NCI-H1436 (cell line): Measurements from ENCODE around the gene P4HA2.

Experiments
- DNase-seq: peaks from one replicate; lab custom pipeline; 2025; lab: John Stamatoyannopoulos, UW

P4HA2 gene

GRCh38 chr5:132250547-132250946 is 22.9 kb upstream of the P4HA2 start:
- DNase-seq = no peak

DNA sequence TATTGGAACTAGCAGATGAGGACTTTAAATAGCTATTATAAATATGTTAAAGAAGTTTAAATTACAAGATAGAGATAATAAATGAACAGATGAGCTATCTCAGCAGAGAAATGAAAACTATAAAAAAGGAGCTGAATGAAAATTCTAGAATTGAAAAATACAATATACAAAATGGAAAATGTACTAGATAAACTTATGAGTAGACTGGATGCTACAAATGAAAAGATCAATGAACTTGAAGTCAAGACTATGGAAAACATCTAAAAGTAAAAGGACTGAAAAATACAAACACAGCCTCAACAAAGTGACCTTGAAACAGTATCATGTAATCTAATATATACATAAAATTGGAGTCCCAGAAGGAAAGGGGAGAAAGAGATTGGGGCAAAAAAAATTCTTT is 19.2 kb upstream of the P4HA2 start:
- DNase-seq = no peak

DNA sequence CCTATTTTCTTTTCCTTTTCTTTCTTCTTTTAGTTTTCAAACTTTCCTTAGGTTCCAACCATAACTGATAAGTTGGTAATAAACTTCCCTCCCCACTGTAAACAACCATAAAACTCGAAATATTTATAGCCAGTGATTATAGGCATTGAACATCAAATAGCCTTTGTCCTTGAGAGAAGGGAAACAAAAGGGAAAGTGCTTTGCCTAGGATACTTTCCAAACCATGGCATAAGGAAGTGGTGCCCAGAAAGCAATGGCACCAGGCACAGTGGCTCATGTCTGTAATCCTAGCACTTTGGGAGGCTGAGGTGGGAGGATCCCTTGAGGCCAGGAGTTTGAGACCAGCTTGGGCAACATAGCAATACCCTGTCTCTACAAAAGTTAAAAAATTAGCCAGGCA is 17.9 kb upstream of the P4HA2 start:
- no peak for DNase-seq

GRCh38 chr5:132243366-132243977 is 15.8 kb upstream of the P4HA2 start:
- no peak for DNase-seq

- DNase-seq = no peak
Observed at GRCh38 chr5:132239776-132240175, 12.1 kb upstream of the P4HA2 start.

DNA sequence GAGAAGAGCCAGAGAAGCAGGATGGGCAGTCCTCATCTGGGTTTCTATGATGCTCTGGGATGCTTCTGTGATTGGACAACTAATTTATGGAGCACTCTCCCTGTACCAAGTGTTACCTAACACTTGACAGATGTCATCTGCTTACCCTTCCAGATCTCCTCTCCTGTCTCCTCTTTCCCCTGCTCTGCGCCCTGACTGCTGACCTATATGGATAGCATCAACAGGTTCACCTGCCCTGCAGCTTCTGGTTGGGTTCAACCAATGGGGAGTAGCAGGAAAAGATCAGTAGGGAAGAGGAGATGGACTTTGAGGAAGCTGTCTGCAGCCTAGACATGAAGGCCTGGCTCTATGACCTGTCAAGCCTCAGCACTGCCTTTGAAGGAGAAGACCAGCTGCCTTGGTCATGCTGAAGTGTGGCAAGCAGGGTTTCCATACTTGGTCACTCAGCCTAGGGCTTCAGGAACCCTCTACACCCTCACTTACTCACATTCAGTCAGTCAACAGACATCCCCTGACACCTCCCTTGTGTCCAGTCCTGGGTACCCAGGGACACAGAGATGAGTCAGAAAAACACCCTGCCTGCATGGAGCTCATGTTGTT is 11.3 kb upstream of the P4HA2 start:
- no peak for DNase-seq

GRCh38 chr5:132238169-132238744 is 10.6 kb upstream of the P4HA2 start:
- DNase-seq = peak; percentile 39

- no peak for DNase-seq
Observed at GRCh38 chr5:132237670-132238069, 10.0 kb upstream of the P4HA2 start.

GRCh38 chr5:132237141-132237540 is 9.5 kb upstream of the P4HA2 start:
- no peak for DNase-seq

- no peak for DNase-seq
Observed at GRCh38 chr5:132235340-132235739, 7.7 kb upstream of the P4HA2 start.

DNA sequence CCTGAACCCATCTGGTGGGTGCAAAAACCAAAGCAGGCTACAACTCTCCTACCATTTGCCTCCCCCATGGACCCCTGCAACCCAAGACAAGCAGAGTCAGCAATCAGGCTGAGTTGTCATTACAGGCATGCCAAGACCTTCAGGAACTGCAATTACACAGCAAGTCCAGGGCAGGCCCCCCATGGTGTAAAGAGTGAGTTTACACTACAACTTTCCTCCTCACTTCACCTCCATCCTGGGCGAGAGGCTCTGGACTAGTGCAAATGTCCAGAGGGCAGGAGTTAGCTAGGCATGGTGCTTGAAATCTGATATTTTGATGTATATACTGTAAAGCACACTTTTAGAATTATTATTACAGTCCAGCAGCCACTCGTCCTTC is 7.0 kb upstream of the P4HA2 start:
- no peak for DNase-seq

DNA sequence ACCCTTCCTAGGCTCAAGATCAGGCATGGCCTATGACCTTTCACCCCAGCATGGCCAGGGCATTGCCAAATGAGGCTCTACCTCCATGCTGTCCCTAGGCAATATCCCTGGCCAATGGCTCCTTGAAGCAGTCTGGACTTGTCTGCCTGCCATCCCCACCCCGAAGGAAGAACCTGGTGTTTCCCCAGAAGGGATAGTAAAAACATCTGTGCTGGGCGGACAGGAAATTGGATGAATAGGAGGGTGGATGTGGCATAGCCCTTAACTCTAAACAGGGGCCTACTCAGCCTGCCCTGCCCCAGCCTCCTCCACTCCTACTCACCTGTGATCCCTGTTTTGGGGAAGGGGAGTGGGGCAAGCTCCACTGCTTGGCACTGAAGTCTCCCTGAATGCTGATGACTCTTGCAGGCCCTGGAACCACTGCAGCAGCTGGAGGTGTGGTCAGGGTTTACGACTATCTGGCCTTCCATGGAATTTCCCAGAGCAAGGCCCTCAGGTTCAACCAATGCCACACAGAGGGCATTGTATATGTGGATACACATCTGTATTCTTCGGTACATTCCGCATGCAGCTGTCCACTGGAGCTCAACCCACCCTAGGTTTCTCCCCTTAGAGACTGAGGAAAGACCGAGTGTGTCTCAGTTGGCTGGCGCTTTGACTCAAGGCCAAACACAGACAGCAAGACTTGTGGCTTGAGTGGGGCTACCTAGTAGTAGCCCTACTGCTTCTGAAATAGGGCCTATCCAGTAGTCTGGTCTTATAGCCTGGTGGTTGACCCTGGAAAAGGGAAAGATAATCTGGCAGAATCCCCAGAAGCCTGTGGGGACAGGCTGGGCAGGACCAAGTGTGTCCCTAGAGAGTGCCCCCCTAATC is 6.4 kb upstream of the P4HA2 start:
- no peak for DNase-seq

DNA sequence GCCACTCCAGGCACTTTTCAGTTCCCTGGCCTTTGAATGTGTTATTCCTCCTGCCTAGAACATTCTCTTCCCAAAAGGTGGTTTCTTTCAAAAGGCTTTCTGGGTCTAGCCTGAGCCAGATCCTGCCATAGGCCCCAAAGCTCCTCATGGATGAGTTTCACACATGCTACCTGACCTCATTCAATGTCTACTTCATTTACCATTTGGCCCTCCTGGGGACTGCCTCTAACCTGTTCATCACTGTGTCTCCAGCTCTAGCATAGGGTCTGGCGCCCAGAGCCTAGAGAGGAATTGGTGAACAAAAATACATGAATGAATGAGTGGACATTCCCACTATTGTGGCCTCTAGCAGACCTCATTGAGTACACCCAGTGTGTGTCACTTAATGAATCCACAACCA is 5.4 kb upstream of the P4HA2 start:
- DNase-seq = no peak

GRCh38 chr5:132232465-132232864 is 4.8 kb upstream of the P4HA2 start:
- no peak for DNase-seq

GRCh38 chr5:132230871-132231270 is 3.2 kb upstream of the P4HA2 start:
- DNase-seq = no peak

DNA sequence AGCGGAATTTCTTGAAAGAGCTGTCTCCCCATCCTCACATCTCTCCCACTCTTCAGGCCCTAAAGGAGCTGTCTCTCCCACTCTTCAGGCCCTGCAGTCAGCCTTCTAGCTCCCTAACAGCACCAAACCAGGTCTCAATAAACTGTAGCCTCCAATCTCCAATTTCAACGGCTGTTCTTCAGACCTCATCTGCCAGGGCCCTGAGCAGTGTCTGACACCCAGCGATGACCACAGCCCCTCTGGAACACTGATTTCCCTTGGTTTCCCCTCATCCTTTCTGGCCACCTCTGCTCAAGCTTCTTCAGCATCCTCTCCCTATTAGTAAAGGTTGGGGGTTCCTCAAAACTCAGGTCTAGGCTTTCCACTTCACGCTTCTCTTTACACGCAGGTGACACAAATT is 1.6 kb upstream of the P4HA2 start:
- no peak for DNase-seq

GRCh38 chr5:132228241-132229035 is 785 bp upstream of the P4HA2 start:
- no peak for DNase-seq

GRCh38 chr5:132227235-132227484 is 493 bp downstream of the P4HA2 start:
- no peak for DNase-seq

DNA sequence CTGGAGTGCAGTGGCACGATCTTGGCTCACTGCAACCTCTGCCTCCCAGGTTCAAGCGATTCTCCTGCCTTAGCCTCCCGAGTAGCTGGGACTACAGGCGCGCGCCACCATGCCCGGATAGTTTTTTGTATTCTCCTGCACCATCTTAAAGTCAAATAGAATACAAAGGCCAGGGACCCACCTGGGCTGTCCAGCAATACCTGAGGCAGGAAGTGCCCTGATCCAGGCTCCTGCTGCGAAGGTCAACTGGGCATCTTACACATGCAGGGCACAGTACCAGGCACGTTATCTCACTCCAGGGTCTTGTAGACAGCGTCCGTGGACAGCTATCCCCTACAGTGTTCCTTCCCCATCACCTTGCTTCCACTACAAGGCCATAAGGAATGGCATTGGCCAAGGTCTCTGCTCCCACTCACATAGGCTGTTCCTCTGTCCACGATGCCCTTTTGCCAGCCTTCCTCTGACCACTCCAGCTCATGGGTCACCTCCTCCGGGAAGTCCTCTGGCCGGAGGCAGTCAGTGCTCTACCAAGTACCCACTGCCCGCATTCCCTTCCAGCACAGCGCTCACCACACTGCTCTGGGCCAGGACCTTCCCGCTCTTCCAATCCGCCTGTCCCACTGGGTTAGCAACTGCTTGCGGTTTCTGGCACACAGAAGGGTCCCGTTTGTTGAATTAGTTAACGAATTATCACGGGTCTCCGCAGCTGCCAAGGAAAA is 978 bp downstream of the P4HA2 start:
- no peak for DNase-seq

DNA sequence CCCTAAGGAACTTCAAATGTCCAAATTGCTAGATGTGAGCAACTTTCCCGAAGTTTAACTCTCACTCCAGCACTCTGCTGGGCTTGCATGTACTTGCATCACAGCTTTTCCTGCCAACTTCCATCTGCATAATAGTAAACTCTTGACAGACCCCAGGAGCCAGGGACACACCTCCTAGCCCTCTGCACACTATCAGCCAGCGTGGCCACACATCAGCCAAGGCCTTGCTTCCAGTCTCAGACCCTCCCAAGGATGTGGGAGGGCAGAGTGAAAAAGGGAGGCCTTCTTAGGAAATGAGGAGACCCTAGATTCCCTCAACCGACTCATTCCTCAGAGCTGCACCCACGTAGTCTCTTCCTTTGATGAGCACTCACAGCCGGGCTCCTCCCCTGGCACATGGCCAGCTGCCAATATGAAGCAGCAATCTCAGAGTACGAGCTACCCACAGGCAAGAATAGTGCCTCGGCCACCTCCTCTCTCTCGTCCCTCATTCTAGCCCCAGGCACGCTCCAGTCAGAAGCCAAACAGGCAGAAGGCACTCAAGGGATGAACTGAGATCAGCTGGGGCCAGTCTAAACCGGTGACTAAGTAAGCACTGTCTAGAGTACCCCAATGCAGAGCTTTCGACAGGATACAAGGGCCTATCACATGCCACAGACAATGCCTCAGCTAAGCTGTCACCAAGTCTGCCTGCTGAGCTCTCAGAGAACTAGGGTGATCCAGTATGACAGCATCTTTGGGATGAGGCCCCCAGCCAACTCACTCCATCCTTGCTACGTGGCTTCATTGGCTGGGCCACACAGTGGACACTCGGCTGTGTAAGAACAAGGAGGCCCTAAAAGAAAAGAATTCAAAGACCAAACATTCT is 2.3 kb downstream of the P4HA2 start:
- peak; percentile 22 for DNase-seq

DNA sequence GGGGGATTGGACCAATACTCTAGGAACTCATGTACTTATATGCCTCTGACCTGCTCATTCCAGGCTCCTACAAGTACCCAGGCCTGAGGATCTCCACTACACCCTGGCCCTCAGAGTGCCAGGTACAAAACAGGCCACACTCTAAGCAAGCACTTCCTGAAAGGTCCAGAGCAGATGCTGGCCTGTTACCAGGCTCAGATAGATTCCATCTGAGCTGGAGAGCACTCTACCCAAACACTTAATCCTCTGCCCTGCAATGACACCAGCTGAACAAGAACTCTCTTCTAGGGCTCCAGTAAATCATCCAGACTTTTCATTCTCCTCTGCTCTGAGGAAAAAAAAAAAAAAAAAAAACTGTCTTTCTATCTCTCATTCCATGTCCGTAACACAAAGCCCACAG is 2.9 kb downstream of the P4HA2 start:
- no peak for DNase-seq
